Small intestine (tissue), 7 donors: ENCODE measurements around the gene PRKN. TPM values are rescaled to one million over a fixed set of nuclear protein-coding genes. Genes with fewer than 3 reads are reported as not detected.

Experiments used
- DNase-seq, 2 donors: peaks; one replicate each; pipeline versions ENCODE4 v3.0.0 to v3.0.0-alpha.2; 2013
- FAIRE-seq: peaks from 2 replicates; lab custom pipeline; 2012; peaks lifted over from hg19 to GRCh38; lab: Jason Lieb, UNC
- H3K27ac ChIP-seq, 3 donors: one replicate each; pipeline ENCODE4 v1.5.1; 2013; ENCODE audit warnings: low read length in 2 of 3, mild to moderate bottlenecking in 2 of 3, control low read depth in 1 of 3, inconsistent platforms in 1 of 3, low read depth in 1 of 3, moderate library complexity in 1 of 3
- H3K27me3 ChIP-seq, 3 donors: one replicate each; pipeline ENCODE4 v1.6.1; 2013; ENCODE audit warnings: low read length in 3 of 3, inconsistent platforms in 1 of 3; ENCODE audit not compliant: control insufficient read depth in 3 of 3, insufficient read depth in 3 of 3
- H3K36me3 ChIP-seq, 3 donors: one replicate each; pipeline ENCODE4 v1.6.1; 2013; ENCODE audit warnings: low read length in 3 of 3, inconsistent platforms in 1 of 3, low read depth in 1 of 3, mild to moderate bottlenecking in 1 of 3, moderate library complexity in 1 of 3; ENCODE audit not compliant: control insufficient read depth in 3 of 3, insufficient read depth in 2 of 3
- H3K4me1 ChIP-seq, 3 donors: one replicate each; pipeline ENCODE4 v1.6.1; 2013; ENCODE audit warnings: low read length in 2 of 3, inconsistent platforms in 1 of 3, low read depth in 1 of 3, mild to moderate bottlenecking in 1 of 3, moderate library complexity in 1 of 3; ENCODE audit not compliant: control insufficient read depth in 3 of 3, insufficient read depth in 2 of 3
- H3K4me3 ChIP-seq, 3 donors: one replicate each; pipeline ENCODE4 v1.5.1; 2013; ENCODE audit warnings: low read length in 3 of 3, control low read depth in 1 of 3, inconsistent platforms in 1 of 3, low read depth in 1 of 3, mild to moderate bottlenecking in 1 of 3, moderate library complexity in 1 of 3
- H3K9me3 ChIP-seq, 2 donors: one replicate each; pipeline ENCODE4 v1.6.1; 2013; ENCODE audit warnings: low read depth in 1 of 2, low read length in 1 of 2; ENCODE audit not compliant: control insufficient read depth in 2 of 2, insufficient read depth in 1 of 2
- WGBS, 3 donors: extraction: QIAGEN DNeasy Blood & Tissue Kit; methylation state at CpG; one replicate each; pipeline ENCODE4 v1.1.7; 2013; 5-methylcytosine and 5-hydroxymethylcytosine counted together
- polyA plus RNA-seq, 4 donors: library from polyadenylated mRNA; stranded (reverse) in 3 of 4; unstranded in 1 of 4; fragments of 200-250 nt in 3 of 4; fragments of 120-200 nt in 1 of 4; gene quantifications; one replicate each; pipeline versions ENCODE4 v1.2.1 to v1.2.3, GENCODE V29; 2013
- donor health status: healthy with polysubstance abuse.
- donor health status: control.
- donor health status: control.
- donor health status: Bipolar disorder and iron deficiency.
- donor health status: healthy.

PRKN gene
- polyA plus RNA-seq, 4 donors: 0.27 to 2.3 (median 1.0) TPM

DNA sequence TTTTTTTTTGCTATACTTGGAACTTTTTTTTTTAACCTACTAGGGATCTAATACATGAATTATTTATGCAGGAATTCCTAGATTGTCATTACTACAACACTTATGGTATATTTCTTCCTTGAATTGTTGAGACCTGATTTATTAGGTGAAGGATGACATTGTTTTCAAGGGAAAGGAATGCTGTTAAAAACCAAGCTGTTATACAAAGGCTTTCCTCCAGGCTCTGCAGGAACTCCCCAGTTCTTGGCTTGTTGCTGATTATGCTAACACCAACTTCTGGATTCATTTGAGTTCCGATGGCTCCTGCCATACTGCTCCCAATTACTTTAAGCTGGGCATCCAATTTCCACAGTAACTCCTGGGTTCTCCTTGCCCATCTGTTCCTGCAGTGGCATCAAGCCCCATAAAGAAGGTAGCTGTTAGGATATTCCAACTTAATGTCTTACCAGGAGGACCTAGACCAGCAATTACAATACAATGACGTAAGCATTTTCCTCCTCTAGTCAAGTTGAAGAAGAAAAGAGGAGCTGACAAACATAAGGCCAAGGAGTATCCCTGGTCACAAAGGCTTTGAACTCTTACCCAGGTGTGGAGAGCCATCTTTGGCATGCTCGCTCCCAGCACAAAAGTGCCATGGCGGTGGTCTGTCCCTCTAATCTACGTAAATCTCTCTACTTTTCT, 1237.8 kb downstream of the PRKN start:
- H3K27ac ChIP-seq: no peak overlapping the region
- no peaks in the 10 kb centered on the region for H3K4me1 ChIP-seq
- H3K36me3 ChIP-seq: no peaks in the 10 kb centered on the region
- FAIRE-seq (no peak), DNase-seq (no peak)
- WGBS, 3 donors: 85 to 89% (median 88%) methylated on average over 5 of the region's 5 CpGs
- no peaks in the 10 kb centered on the region for H3K9me3 ChIP-seq
- no peak overlapping the region for H3K4me3 ChIP-seq
- no peaks in the 10 kb centered on the region for H3K27me3 ChIP-seq

DNA sequence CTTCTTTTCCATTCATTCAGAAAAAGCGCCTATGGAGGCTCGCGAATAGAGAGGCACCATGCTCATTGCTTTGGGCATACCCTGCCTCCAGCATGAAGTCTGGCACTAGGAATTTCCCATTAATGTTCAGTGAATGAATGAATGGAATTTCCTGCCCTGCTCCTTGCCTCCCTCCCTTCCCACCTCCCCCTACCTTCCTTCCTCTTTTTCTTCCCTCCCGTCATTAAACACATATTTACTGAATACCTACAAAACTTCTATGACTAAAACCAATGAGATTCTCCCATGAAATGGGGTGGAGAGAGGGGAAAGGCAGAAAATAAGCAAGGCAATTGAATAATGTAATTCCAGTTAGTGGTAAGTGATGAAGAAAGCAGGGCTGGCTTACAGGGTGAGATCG, 1239.9 kb downstream of the PRKN start:
- no peaks in the 10 kb centered on the region for H3K27me3 ChIP-seq
- DNase-seq: no peak
- H3K9me3 ChIP-seq: no peaks in the 10 kb centered on the region
- no peak overlapping the region for H3K27ac ChIP-seq
- H3K4me1 ChIP-seq: no peaks in the 10 kb centered on the region
- 79 to 96% (median 85%) methylated on average over 5 of the region's 5 CpGs for WGBS, 3 donors
- H3K4me3 ChIP-seq: no peak overlapping the region
- no peak for FAIRE-seq
- no peaks in the 10 kb centered on the region for H3K36me3 ChIP-seq

DNA sequence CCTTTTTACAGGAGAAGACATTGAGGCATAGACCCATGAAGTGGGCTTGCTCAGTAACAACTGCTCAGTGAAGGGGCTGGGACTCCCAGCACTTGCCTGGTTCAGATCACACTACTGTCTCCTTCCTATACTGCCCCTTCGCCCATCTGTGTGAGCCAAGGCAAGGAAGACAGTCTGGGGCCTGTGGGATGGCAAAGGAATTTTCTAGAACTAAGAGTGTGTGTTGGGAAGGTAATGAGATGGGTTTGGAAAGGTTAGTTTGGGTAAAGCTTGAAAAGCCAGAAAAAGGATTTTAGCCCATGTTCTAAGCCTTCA, 1240.4 kb downstream of the PRKN start:
- Histone ChIP-seq H3K4me3 (no peak overlapping the region), H3K27ac (no peak overlapping the region), H3K9me3 (no peaks in the 10 kb centered on the region), H3K27me3 (no peaks in the 10 kb centered on the region), H3K4me1 (no peaks in the 10 kb centered on the region), H3K36me3 (no peaks in the 10 kb centered on the region)
- FAIRE-seq: no peak
- WGBS, 3 donors: 88 to 95% (median 95%) methylated on average over 1 of the region's 1 CpG
- no peak for DNase-seq

DNA sequence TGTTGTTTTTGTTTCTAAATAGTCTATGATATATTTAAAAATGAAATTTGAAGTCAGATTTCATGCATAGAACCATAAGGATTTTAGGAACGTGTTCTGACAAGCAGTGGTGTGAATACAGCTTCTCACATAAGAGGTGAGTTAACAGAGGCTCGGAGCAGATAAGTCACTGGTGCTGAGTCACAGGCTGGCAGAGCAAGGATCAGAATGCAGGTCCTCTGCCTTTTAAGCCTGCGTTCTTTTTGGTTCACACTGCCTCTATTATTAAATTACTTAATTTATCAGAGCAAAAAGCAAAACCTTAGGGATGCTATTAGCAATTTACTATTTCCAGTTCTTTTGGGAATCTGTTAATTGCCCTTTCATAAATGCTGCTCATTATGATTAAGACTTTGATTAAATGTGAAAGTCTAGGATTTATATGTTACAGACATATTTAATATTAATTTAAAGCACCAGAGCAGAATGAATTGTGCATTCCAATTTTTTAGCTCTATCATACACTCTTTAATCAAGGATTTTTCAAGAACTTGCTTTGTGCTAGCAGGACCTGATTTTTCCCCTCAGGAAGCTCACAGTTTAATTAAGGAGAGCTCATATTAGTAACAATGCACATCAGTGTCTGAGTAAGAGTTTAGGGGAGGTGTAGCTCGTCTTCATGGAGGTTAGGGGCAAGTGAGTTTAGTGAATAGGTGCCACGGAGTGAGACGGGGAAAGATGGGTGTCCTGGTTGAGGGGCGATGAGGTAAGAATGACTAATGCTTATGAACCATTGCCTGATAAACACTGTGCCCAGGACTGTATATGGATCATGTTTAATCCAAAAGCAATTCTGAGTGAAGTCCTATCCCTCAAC, 1241.0 kb downstream of the PRKN start:
- no peaks in the 10 kb centered on the region for H3K4me1 ChIP-seq
- 55 to 76% (median 69%) methylated on average over 7 of the region's 7 CpGs for WGBS, 3 donors
- FAIRE-seq: no peak

DNA sequence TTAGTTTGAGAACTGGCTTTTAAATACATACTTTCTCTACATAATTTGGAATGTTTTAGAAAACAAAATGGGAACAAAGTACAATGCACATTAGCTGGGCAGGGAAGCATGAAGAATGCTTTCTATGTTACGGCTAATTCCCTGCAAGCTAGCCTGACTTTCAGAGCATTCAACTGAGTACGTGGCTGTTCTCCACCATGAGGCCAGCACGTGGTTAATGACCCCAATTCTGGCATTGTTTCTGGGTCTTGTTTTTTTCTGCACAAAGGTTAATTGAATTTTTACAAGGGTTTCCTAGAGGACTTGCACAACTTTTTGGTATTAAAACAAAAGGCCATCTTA, 1245.1 kb downstream of the PRKN start:
- FAIRE-seq: no peak
- H3K27ac ChIP-seq: no peak overlapping the region
- H3K4me1 ChIP-seq: no peaks in the 10 kb centered on the region
- no peak overlapping the region for H3K4me3 ChIP-seq
- no peaks in the 10 kb centered on the region for H3K36me3 ChIP-seq
- WGBS, 3 donors: 17 to 45% (median 26%) methylated on average over 3 of the region's 3 CpGs
- DNase-seq: no peak
- no peaks in the 10 kb centered on the region for H3K27me3 ChIP-seq
- no peaks in the 10 kb centered on the region for H3K9me3 ChIP-seq

More for the DNA sequence above, 1241.0 kb downstream of the PRKN start:
- peak in 1 of 2 donors; percentile 2 for DNase-seq
- Histone ChIP-seq H3K27ac (no peak overlapping the region), H3K4me3 (no peak overlapping the region), H3K36me3 (no peaks in the 10 kb centered on the region), H3K9me3 (no peaks in the 10 kb centered on the region), H3K27me3 (no peaks in the 10 kb centered on the region)

DNA sequence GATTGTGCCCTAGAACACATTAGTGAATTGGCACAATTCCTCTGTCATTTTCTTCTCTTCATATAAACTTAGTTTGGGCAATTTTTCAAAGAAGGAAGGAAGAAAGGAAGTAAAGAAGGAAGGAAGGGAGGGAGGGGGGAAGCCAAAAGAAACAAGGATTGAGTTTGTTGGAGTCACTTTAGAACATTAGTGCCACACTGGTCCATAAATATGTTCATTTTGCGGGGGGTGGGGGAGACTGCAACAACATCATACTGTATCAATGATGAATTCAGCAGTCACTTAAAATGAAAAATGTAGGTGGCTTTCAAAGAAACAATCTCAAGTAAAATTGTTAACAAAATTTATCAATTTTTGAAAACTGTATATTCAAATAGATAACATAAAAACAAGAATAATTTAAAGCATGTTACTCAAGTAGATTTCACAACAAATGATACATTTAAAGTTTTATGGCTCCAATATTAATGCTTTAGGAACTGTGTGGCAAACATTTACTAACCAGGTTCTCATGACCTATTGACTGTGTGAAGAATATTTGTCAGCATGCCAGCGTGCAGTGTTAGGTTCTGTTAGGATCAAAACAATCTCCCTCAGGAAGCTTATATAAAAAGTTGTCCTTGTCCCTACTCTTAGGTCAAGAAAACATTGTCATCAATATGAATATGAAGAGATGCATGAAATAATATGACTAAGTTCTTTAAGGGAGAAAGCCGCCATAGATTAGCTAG, 1245.6 kb downstream of the PRKN start:
- no peaks in the 10 kb centered on the region for H3K4me1 ChIP-seq
- H3K9me3 ChIP-seq: no peaks in the 10 kb centered on the region
- no peaks in the 10 kb centered on the region for H3K27me3 ChIP-seq
- H3K4me3 ChIP-seq: no peak overlapping the region
- no peaks in the 10 kb centered on the region for H3K36me3 ChIP-seq
- H3K27ac ChIP-seq: no peak overlapping the region
- DNase-seq: peak in 1 of 2 donors; percentile 27
- no peak for FAIRE-seq
- WGBS, 3 donors: 48 to 74% (median 64%) methylated on average over 3 of the region's 3 CpGs

DNA sequence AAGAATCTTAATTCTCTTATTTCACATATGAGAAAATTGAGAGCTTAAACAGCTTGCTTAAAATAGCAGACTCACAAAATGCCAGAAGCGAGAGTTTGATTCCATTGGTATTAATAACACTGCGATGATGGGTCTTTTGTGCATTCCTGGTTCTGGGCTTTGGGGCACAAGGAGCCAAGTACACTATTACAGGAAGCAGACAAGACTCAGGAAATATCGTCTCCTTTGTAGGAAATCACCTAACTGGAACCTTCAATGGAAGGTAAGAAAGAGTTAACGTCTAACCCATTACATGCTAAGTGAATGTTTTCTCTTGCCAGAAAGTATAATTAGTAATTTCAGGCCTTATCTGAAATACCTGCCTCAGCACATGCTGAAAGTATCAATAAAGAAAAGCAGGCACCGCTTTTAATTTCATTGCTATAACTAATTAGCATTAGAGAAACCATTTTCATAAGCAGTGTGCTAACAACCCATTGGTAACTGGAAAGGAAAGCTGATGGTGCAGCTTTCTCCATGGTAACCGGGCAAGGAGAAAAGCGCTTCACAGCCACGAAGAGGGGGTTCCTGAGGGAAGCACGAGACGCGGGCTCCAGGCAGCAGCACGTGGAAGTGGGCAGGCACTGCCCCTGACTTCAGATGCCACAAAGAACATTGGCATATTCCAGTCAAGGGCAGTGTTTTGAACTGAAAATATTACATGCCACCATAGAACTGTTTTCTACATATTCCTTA, 1247.0 kb downstream of the PRKN start:
- peaks cover 0 to 2% of the 10 kb centered on the region in 2 donors for H3K9me3 ChIP-seq
- no peak overlapping the region for H3K27ac ChIP-seq

DNA sequence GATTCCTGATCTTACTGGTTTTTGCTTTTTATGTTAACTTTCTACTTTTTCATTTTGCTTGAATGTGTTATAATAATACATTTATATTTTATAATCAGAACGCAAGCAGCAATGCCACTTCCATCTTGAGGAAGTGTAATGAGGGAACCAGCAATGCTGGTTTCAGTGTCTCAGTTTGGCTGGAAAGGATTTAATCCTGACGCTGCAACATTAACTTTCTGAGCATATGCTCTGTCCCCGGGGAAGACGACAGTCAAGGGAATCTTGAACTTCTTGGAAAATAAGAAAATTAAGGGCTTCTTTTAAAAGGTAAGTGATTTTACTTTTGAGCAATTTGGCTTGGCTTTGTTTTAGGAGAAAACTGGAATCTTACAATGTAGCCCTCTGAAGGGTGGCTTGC, 1248.2 kb downstream of the PRKN start:
- DNase-seq (no peak), FAIRE-seq (no peak)
- no peaks in the 10 kb centered on the region for H3K36me3 ChIP-seq
- no peaks in the 10 kb centered on the region for H3K4me1 ChIP-seq
- WGBS, 3 donors: 90 to 95% (median 94%) methylated on average over 4 of the region's 4 CpGs
- no peak overlapping the region for H3K27ac ChIP-seq
- H3K9me3 ChIP-seq: peaks cover 0 to 2% of the 10 kb centered on the region in 2 donors
- H3K4me3 ChIP-seq: no peak overlapping the region
- H3K27me3 ChIP-seq: no peaks in the 10 kb centered on the region

More for the DNA sequence above, 1247.0 kb downstream of the PRKN start:
- Histone ChIP-seq H3K27me3 (no peaks in the 10 kb centered on the region), H3K36me3 (no peaks in the 10 kb centered on the region), H3K4me3 (no peak overlapping the region), H3K4me1 (no peaks in the 10 kb centered on the region)
- 88 to 94% (median 94%) methylated on average over 12 of the region's 12 CpGs for WGBS, 3 donors
- FAIRE-seq (no peak), DNase-seq (no peak)
